Fibroblast of villous mesenchyme (primary cell): ENCODE results near the gene CD160. TPM values are rescaled to one million over a fixed set of nuclear protein-coding genes. Genes with fewer than 3 reads are reported as not detected.

Experiments used
- DNase-seq: peaks from one replicate; pipeline ENCODE4 v3.0.0-alpha.2; 2010; ENCODE audit warnings: low read depth
- H3K4me3 ChIP-seq: 2 replicates; pipeline ENCODE4 v1.5.1; 2011; ENCODE audit warnings: low read depth, mild to moderate bottlenecking, low read length
- CTCF ChIP-seq: IDR thresholded peaks from 2 replicates; pipeline ENCODE4 v1.5.1; 2012; ENCODE audit warnings: low read depth, mild to moderate bottlenecking, low read length; ENCODE audit not compliant: insufficient read depth
- total RNA-seq: library from RNA; depleted of rRNA; stranded (reverse); fragments of >200 nt; gene quantifications from 2 replicates; pipeline ENCODE4 v1.2.3, GENCODE V29; 2012

The CD160 gene
- total RNA-seq, 1 donor: under 0.01 TPM

GRCh38 chr1:145690587-145691558 is 28.4 kb upstream of the CD160 start:
- peak; percentile 84 for DNase-seq
- TF ChIP-seq CTCF: no peak
- H3K4me3 ChIP-seq: no peak overlapping the region

- H3K4me3 ChIP-seq: no peak overlapping the region
- DNase-seq: no peak
- no peak for TF ChIP-seq CTCF
Measured at GRCh38 chr1:145692785-145693443, 26.4 kb upstream of the CD160 start.

- H3K4me3 ChIP-seq: no peak overlapping the region
- no peak for TF ChIP-seq CTCF
- no peak for DNase-seq
Measured at GRCh38 chr1:145695821-145696629, 23.3 kb upstream of the CD160 start.

- H3K4me3 ChIP-seq: no peak overlapping the region
- no peak for TF ChIP-seq CTCF
- DNase-seq: no peak
Measured at GRCh38 chr1:145696630-145696960, 22.7 kb upstream of the CD160 start.

- no peak for TF ChIP-seq CTCF
- no peak overlapping the region for H3K4me3 ChIP-seq
- DNase-seq: peak; percentile 56
Measured at GRCh38 chr1:145701306-145701862, 17.9 kb upstream of the CD160 start.

GRCh38 chr1:145702052-145702451 is 17.2 kb upstream of the CD160 start:
- H3K4me3 ChIP-seq: no peak overlapping the region
- DNase-seq: no peak
- TF ChIP-seq CTCF: no peak
